ENCODE measurements around the gene ZDHHC12.
"Not testable (repeated sequence)": the region's sequence is repeated elsewhere in the genome, so short reads cannot be mapped to it uniquely, and the experiment has no call there.

ZDHHC12 gene

GRCh38 chr9:128707446-128707845, 16.5 kb downstream of the ZDHHC12 start:
- no peak for DNase-seq (ENCODE audit: low spot score)

GRCh38 chr9:128706671-128707381, 17.1 kb downstream of the ZDHHC12 start:
- no peak for DNase-seq (ENCODE audit: low spot score)

GRCh38 chr9:128706045-128706444, 17.9 kb downstream of the ZDHHC12 start:
- DNase-seq (ENCODE audit: low spot score) = no peak

GRCh38 chr9:128705051-128705965, 18.6 kb downstream of the ZDHHC12 start:
- no peak for DNase-seq (ENCODE audit: low spot score)

- DNase-seq (ENCODE audit: low spot score) = no peak
Observed at GRCh38 chr9:128704356-128704670, 19.6 kb downstream of the ZDHHC12 start.

GRCh38 chr9:128703616-128704355, 20.1 kb downstream of the ZDHHC12 start:
- DNase-seq (ENCODE audit: low spot score) = no peak

- no peak for DNase-seq (ENCODE audit: low spot score)
Observed at GRCh38 chr9:128702949-128703615, 20.8 kb downstream of the ZDHHC12 start.

GRCh38 chr9:128702445-128702948, 21.4 kb downstream of the ZDHHC12 start, which contains the start of gene PKN3:
Gene PKN3, plus strand, starts transcription at chr9:128702503. Its CDS starts 413 bp downstream, at chr9:128702916.
- DNase-seq (ENCODE audit: low spot score) = peak; percentile 77

- DNase-seq (ENCODE audit: low spot score) = no peak
Observed at GRCh38 chr9:128701227-128701854, 22.6 kb downstream of the ZDHHC12 start.

- not testable (repeated sequence) for DNase-seq (ENCODE audit: low spot score)
Observed at GRCh38 chr9:128699096-128699795, 24.7 kb downstream of the ZDHHC12 start.

GRCh38 chr9:128696923-128697707, 26.8 kb downstream of the ZDHHC12 start:
- no peak for DNase-seq (ENCODE audit: low spot score)

- DNase-seq (ENCODE audit: low spot score) = no peak
Observed at GRCh38 chr9:128694344-128694743, 29.6 kb downstream of the ZDHHC12 start.

- DNase-seq (ENCODE audit: low spot score) = not testable (repeated sequence)
Observed at GRCh38 chr9:128693738-128694137, 30.2 kb downstream of the ZDHHC12 start.

- DNase-seq (ENCODE audit: low spot score) = no peak
Observed at GRCh38 chr9:128690684-128691034, 33.3 kb downstream of the ZDHHC12 start.

- DNase-seq (ENCODE audit: low spot score) = peak; percentile 45
Observed at GRCh38 chr9:128689820-128690683, 33.9 kb downstream of the ZDHHC12 start.

- DNase-seq (ENCODE audit: low spot score) = no peak
Observed at GRCh38 chr9:128689293-128689774, 34.6 kb downstream of the ZDHHC12 start.

GRCh38 chr9:128688501-128689292, 35.2 kb downstream of the ZDHHC12 start, which contains the start of gene SET:
Gene SET, plus strand, starts transcription at chr9:128689222. Its CDS starts 361 bp downstream, at chr9:128689583.
- peak; percentile 95 for DNase-seq (ENCODE audit: low spot score)

- no peak for DNase-seq (ENCODE audit: low spot score)
Observed at GRCh38 chr9:128687453-128687852, 36.5 kb downstream of the ZDHHC12 start.

Measured in NAMALWA (cell line).